ENCODE data around the gene USP12. TPM values are rescaled to one million over a fixed set of nuclear protein-coding genes. Genes with fewer than 3 reads are reported as not detected.

USP12 gene
- total and polyA plus RNA-seq, 4 donors: 5.7 to 43.7 (median 11.9) TPM

DNA sequence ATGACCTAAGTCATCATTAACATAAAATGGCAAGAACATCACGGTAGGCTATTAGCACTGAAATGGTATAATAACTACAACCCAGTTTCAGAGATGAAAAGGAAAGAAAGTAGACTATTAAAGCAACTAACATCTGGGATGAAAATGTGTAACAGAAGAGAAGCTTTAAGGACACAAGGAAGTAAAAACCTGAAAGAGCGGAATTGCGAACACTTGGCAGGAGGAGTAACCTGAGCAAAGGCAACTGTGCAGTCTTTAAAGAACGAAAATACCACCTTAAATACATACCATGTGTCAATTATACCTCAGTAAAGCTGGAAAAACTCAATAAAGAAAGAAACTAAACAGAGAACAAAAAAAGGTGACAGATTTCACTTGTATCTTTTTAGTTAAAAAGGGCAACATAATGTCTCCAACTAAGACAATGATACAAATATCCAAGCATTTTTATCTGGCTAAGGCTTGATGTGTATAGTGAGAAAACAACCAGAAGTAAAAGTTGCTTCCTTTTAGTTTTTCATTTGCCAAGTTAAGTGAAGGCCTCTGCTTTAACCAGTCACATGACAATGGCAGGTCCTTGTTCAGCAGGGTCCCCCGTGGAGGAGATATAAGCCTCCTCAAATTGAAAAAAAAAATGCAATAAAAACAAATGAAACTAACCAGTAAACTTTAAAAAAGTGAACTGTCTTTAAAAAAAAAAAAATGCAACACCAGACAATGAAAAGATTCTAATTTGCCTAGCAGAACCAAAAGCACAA lies 11.6 kb downstream of the USP12 start:
- H3K9me3 ChIP-seq (ENCODE audit: control insufficient read depth in 4 of 4, low read length in 3 of 4): no peaks in the 10 kb centered on the region
- H3K27me3 ChIP-seq (ENCODE audit: control insufficient read depth in 4 of 4, insufficient read depth in 4 of 4, low read length in 3 of 4): no peaks in the 10 kb centered on the region
- TF ChIP-seq JUND (IDR thresholded peaks at IDR 0.05) (no peak), HNF4G (IDR thresholded peaks at IDR 0.05) (no peak), FOXA1 (IDR thresholded peaks at IDR 0.05) (no peak), SP1 (IDR thresholded peaks at IDR 0.05) (no peak), GABPA (IDR thresholded peaks at IDR 0.05 in 1 of 2, conservative IDR thresholded peaks at IDR 0.05 in 1 of 2) (no peak), RAD21 (IDR thresholded peaks at IDR 0.05) (no peak), HNF4A (conservative IDR thresholded peaks at IDR 0.05) (no peak), TAF1 (conservative IDR thresholded peaks at IDR 0.05) (no peak), FOXA2 (IDR thresholded peaks at IDR 0.05) (no peak), RXRA (IDR thresholded peaks at IDR 0.05) (no peak)
- TF ChIP-seq, protein P1, sequence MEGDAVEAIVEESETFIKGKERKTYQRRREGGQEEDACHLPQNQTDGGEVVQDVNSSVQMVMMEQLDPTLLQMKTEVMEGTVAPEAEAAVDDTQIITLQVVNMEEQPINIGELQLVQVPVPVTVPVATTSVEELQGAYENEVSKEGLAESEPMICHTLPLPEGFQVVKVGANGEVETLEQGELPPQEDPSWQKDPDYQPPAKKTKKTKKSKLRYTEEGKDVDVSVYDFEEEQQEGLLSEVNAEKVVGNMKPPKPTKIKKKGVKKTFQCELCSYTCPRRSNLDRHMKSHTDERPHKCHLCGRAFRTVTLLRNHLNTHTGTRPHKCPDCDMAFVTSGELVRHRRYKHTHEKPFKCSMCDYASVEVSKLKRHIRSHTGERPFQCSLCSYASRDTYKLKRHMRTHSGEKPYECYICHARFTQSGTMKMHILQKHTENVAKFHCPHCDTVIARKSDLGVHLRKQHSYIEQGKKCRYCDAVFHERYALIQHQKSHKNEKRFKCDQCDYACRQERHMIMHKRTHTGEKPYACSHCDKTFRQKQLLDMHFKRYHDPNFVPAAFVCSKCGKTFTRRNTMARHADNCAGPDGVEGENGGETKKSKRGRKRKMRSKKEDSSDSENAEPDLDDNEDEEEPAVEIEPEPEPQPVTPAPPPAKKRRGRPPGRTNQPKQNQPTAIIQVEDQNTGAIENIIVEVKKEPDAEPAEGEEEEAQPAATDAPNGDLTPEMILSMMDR (IDR thresholded peaks at IDR 0.05; ENCODE audit: low read depth, low read length, missing input control): no peak
- TF ChIP-seq, protein P2, sequence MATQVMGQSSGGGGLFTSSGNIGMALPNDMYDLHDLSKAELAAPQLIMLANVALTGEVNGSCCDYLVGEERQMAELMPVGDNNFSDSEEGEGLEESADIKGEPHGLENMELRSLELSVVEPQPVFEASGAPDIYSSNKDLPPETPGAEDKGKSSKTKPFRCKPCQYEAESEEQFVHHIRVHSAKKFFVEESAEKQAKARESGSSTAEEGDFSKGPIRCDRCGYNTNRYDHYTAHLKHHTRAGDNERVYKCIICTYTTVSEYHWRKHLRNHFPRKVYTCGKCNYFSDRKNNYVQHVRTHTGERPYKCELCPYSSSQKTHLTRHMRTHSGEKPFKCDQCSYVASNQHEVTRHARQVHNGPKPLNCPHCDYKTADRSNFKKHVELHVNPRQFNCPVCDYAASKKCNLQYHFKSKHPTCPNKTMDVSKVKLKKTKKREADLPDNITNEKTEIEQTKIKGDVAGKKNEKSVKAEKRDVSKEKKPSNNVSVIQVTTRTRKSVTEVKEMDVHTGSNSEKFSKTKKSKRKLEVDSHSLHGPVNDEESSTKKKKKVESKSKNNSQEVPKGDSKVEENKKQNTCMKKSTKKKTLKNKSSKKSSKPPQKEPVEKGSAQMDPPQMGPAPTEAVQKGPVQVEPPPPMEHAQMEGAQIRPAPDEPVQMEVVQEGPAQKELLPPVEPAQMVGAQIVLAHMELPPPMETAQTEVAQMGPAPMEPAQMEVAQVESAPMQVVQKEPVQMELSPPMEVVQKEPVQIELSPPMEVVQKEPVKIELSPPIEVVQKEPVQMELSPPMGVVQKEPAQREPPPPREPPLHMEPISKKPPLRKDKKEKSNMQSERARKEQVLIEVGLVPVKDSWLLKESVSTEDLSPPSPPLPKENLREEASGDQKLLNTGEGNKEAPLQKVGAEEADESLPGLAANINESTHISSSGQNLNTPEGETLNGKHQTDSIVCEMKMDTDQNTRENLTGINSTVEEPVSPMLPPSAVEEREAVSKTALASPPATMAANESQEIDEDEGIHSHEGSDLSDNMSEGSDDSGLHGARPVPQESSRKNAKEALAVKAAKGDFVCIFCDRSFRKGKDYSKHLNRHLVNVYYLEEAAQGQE (IDR thresholded peaks at IDR 0.05): no peak
- TF ChIP-seq, protein P3, sequence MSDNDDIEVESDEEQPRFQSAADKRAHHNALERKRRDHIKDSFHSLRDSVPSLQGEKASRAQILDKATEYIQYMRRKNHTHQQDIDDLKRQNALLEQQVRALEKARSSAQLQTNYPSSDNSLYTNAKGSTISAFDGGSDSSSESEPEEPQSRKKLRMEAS (IDR thresholded peaks at IDR 0.05): no peak
- peaks cover 0 to 9% (median 1%) of the 10 kb centered on the region in 4 donors for H3K4me1 ChIP-seq (ENCODE audit: control insufficient read depth in 4 of 4, insufficient read depth in 4 of 4, low read length in 3 of 4)
- H3K36me3 ChIP-seq (ENCODE audit: control insufficient read depth in 4 of 4, insufficient read depth in 3 of 4, low read depth in 1 of 4, low read length in 3 of 4): no peaks in the 10 kb centered on the region
- no peak overlapping the region for H3K9ac ChIP-seq (ENCODE audit: low read depth in 1 of 2, low read length in 2 of 2)
- no peak overlapping the region for H3K27ac ChIP-seq (ENCODE audit: low read depth in 1 of 2, low read length in 2 of 2)
- DNase-seq (ENCODE audit: low spot score): no peak
- 87% methylated on average over 5 of the region's 5 CpGs for WGBS
- no peak overlapping the region for H3K4me3 ChIP-seq (ENCODE audit: low read depth in 1 of 3, low read length in 3 of 3)

DNA sequence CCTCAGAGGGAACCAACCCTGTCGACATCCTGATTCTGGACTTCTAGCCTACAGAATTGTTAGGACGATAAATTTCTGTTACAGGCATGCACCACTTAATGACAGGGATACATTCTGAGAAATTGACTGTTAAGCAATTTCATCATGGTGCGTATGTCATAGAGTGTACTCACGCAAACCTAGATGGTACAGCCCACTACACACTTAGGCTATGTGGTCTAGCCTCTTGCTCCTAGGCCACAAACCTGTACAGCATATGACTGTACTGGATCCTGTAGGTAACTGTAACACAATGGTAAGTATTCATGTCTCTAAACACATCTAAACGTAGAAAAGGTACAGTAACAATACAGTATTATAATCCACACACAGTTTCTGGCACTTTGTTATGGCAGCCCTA lies 13.3 kb downstream of the USP12 start:
- H3K27ac ChIP-seq (ENCODE audit: low read depth in 1 of 2, low read length in 2 of 2): no peak overlapping the region

More for the DNA sequence above, 13.3 kb downstream of the USP12 start:
- no peak for DNase-seq (ENCODE audit: low spot score)
- peaks cover 0 to 14% (median 1%) of the 10 kb centered on the region in 4 donors for H3K4me1 ChIP-seq (ENCODE audit: control insufficient read depth in 4 of 4, insufficient read depth in 4 of 4, low read length in 3 of 4)
- TF ChIP-seq YY1 (IDR thresholded peaks at IDR 0.05) (no peak), RXRA (IDR thresholded peaks at IDR 0.05) (no peak)
- TF ChIP-seq, protein P4, sequence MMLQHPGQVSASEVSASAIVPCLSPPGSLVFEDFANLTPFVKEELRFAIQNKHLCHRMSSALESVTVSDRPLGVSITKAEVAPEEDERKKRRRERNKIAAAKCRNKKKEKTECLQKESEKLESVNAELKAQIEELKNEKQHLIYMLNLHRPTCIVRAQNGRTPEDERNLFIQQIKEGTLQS (IDR thresholded peaks at IDR 0.05): no peak
- TF ChIP-seq, protein P2 (IDR thresholded peaks at IDR 0.05): no peak
- WGBS: 99% methylated on average over 5 of the region's 5 CpGs
- H3K36me3 ChIP-seq (ENCODE audit: control insufficient read depth in 4 of 4, insufficient read depth in 3 of 4, low read depth in 1 of 4, low read length in 3 of 4): no peaks in the 10 kb centered on the region
- H3K9ac ChIP-seq (ENCODE audit: low read depth in 1 of 2, low read length in 2 of 2): no peak overlapping the region
- H3K9me3 ChIP-seq (ENCODE audit: control insufficient read depth in 4 of 4, low read length in 3 of 4): no peaks in the 10 kb centered on the region
- no peak overlapping the region for H3K4me3 ChIP-seq (ENCODE audit: low read depth in 1 of 3, low read length in 3 of 3)
- H3K27me3 ChIP-seq (ENCODE audit: control insufficient read depth in 4 of 4, insufficient read depth in 4 of 4, low read length in 3 of 4): no peaks in the 10 kb centered on the region

Measured in liver (tissue), 9 donors.